H1 (cell line): Measurements from ENCODE around the gene ZMYND12. TPM values are rescaled to one million over a fixed set of nuclear protein-coding genes. Genes with fewer than 3 reads are reported as not detected.

Experiments used
- GTF2F1 ChIP-seq: IDR thresholded peaks from 2 replicates; pipeline ENCODE4 v1.6.1; 2012; ENCODE audit warnings: low read depth, low read length, improper control_type of control experiment, borderline replicate concordance
- NRF1 ChIP-seq: IDR thresholded peaks from 2 replicates; pipeline ENCODE4 v1.6.1; 2011; ENCODE audit warnings: mild to moderate bottlenecking, low read depth, low read length, improper control_type of control experiment
- PHF8 ChIP-seq: fragments of 200-600 bp; sonication (generic); conservative IDR thresholded peaks from 2 replicates; pipeline ENCODE4 v1.7.1; 2012; ENCODE audit warnings: low read depth, mild to moderate bottlenecking, inconsistent platforms, low read length, moderate library complexity
- RNF2 ChIP-seq: fragments of 200-900, 300-1000 bp; sonication (generic); IDR thresholded peaks from 2 replicates; pipeline ENCODE4 v1.7.1; 2016; ENCODE audit warnings: borderline replicate concordance, low read depth, mild to moderate bottlenecking, antibody characterized with exemption, low read length; ENCODE audit not compliant: poor library complexity, severe bottlenecking; ENCODE audit errors: missing control alignments
- TEAD4 ChIP-seq: IDR thresholded peaks from 2 replicates; pipeline ENCODE4 v1.6.1; 2012; ENCODE audit warnings: low read depth, low read length, inconsistent platforms, mixed read lengths
- polyA plus RNA-seq, 7 experiments: library from polyadenylated mRNA; depleted of rRNA in 3 of 7; stranded (reverse) in 5 of 7; unstranded in 2 of 7; fragments of >200 nt in 5 of 7; fragments of 200-250 nt in 2 of 7; gene quantifications; 1 replicate in 5 of 7; 2 replicates in 1 of 7; 4 replicates in 1 of 7; pipeline versions ENCODE4 v1.2.1 to v1.2.3, GENCODE V29; 2011 to 2013; ENCODE audit warnings: missing spikeins in 2 of 7, mixed read lengths in 2 of 7
- total RNA-seq: library from RNA; stranded (reverse); fragmentation: NEBNext Ultra II Directional; extraction: Animal tissue kit (Norgen Biotek cat#: 25700); gene quantifications from 2 replicates; pipeline ENCODE4 v1.2.1, GENCODE V29; 2021

The ZMYND12 gene
- total and polyA plus RNA-seq, 2 of the 8 experiments (the other 6 are each of a cell fraction or from before 2014, with no cell fraction given), result 0.62 TPM; not detected in 1

DNA sequence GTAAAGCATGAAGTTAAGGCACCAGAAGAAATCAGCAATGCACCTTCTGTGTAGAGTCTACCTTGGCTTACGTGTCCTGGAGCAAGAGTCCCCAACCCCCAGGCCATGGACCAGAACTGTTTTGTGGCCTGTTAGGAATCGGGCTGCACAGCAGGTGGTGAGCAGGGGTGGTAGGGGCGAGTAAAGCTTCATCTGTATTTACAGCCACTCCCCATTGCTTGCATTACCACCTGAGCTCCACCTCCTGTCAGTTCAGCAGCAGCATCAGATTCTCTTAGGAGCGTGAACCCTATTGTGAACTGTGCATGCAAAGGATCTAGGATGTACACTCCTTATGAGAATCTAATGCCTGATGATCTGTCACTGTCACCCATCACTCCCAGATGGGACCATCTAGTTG lies 21.5 kb downstream of the ZMYND12 start (continued):
- TF ChIP-seq GTF2F1 (no peak), NRF1 (no peak), PHF8 (no peak), TEAD4 (no peak), RNF2 (no peak)
